Neuronal stem cell (in vitro differentiated cells): Measurements from ENCODE around the gene TMEM221.

Experiments
- DNase-seq: peaks from one replicate; pipeline ENCODE4 v3.0.0-alpha.2; 2013; ENCODE audit warnings: low spot score
- H2AFZ ChIP-seq: one replicate; pipeline ENCODE4 v1.6.1; 2013; ENCODE audit warnings: mild to moderate bottlenecking, low read length, inconsistent platforms
- H2AK5ac ChIP-seq: 2 replicates; pipeline ENCODE4 v1.6.1; 2013; ENCODE audit warnings: low read depth, mild to moderate bottlenecking, inconsistent platforms, low read length, moderate library complexity, mixed read lengths
- H2BK120ac ChIP-seq: 2 replicates; pipeline ENCODE4 v1.6.1; 2013; ENCODE audit warnings: low read depth, mild to moderate bottlenecking, inconsistent platforms, low read length, moderate library complexity, mixed read lengths
- H2BK12ac ChIP-seq: one replicate; pipeline ENCODE4 v1.6.1; 2013; ENCODE audit warnings: low read length, inconsistent platforms
- H2BK15ac ChIP-seq: 2 replicates; pipeline ENCODE4 v1.6.1; 2013; ENCODE audit warnings: mild to moderate bottlenecking, low read length, inconsistent platforms, mixed read lengths
- H2BK5ac ChIP-seq: one replicate; pipeline ENCODE4 v1.6.1; 2013; ENCODE audit warnings: inconsistent platforms, mild to moderate bottlenecking, low read length, moderate library complexity
- H3K14ac ChIP-seq: one replicate; pipeline ENCODE4 v1.6.1; 2013; ENCODE audit warnings: low read length, inconsistent platforms
- H3K18ac ChIP-seq: 2 replicates; pipeline ENCODE4 v1.6.1; 2013; ENCODE audit warnings: low read length, inconsistent platforms
- H3K23ac ChIP-seq: 2 replicates; pipeline ENCODE4 v1.6.1; 2013; ENCODE audit warnings: low read depth, mild to moderate bottlenecking, mixed read lengths, low read length, inconsistent platforms; ENCODE audit not compliant: poor library complexity
- H3K27ac ChIP-seq: replicated peaks from 3 replicates; pipeline ENCODE4 v1.5.1; 2013; ENCODE audit warnings: low read length, inconsistent platforms
- H3K27me3 ChIP-seq, 3 experiments: 2 replicates each; pipeline ENCODE4 v1.6.1; 2013; ENCODE audit warnings: low read length in 3 of 3, mild to moderate bottlenecking in 2 of 3, inconsistent platforms in 1 of 3, low read depth in 1 of 3, mixed read lengths in 1 of 3, moderate library complexity in 1 of 3; ENCODE audit not compliant: control insufficient read depth in 3 of 3, insufficient read depth in 3 of 3
- H3K36me3 ChIP-seq, 2 donors: replicated peaks in 1 of 2; 2 replicates each; pipeline ENCODE4 v1.6.1; 2013; ENCODE audit warnings: low read length in 2 of 2; ENCODE audit not compliant: control insufficient read depth in 2 of 2, insufficient read depth in 2 of 2
- H3K4ac ChIP-seq: 2 replicates; pipeline ENCODE4 v1.6.1; 2013; ENCODE audit warnings: inconsistent platforms, mild to moderate bottlenecking, low read length, moderate library complexity
- H3K4me1 ChIP-seq, 2 donors: 1 replicate in 1 of 2; 2 replicates in 1 of 2; pipeline ENCODE4 v1.6.1; 2013; ENCODE audit warnings: low read length in 2 of 2, low read depth in 1 of 2; ENCODE audit not compliant: control insufficient read depth in 2 of 2, insufficient read depth in 1 of 2
- H3K4me2 ChIP-seq: one replicate; pipeline ENCODE4 v1.6.1; 2013; ENCODE audit warnings: mild to moderate bottlenecking, low read length, inconsistent platforms; ENCODE audit not compliant: insufficient read depth, poor library complexity, severe bottlenecking
- H3K4me3 ChIP-seq, 2 donors: 2 replicates each; pipeline ENCODE4 v1.5.1; 2013; ENCODE audit warnings: low read length in 2 of 2, mild to moderate bottlenecking in 2 of 2, inconsistent platforms in 1 of 2, moderate library complexity in 1 of 2
- H3K79me1 ChIP-seq: one replicate; pipeline ENCODE4 v1.6.1; 2013; ENCODE audit warnings: low read depth, mild to moderate bottlenecking, inconsistent platforms, low read length, moderate library complexity
- H3K9ac ChIP-seq: one replicate; pipeline ENCODE4 v1.6.1; 2013; ENCODE audit warnings: mild to moderate bottlenecking, low read depth, low read length, inconsistent platforms; ENCODE audit not compliant: poor library complexity
- H3K9me3 ChIP-seq, 2 donors: replicated peaks in 1 of 2; 2 replicates each; pipeline versions ENCODE3 to v1.6.1; 2013; ENCODE audit warnings: low read length in 2 of 2, mild to moderate bottlenecking in 2 of 2, inconsistent platforms in 1 of 2, low read depth in 1 of 2, mixed read lengths in 1 of 2, moderate library complexity in 1 of 2; ENCODE audit not compliant: control insufficient read depth in 2 of 2, insufficient read depth in 1 of 2
- H4K8ac ChIP-seq: one replicate; pipeline ENCODE4 v1.6.1; 2013; ENCODE audit warnings: low read depth, mild to moderate bottlenecking, inconsistent platforms, low read length, moderate library complexity
- H4K91ac ChIP-seq: one replicate; pipeline ENCODE4 v1.6.1; 2013; ENCODE audit warnings: low read length, low read depth, mild to moderate bottlenecking, inconsistent platforms; ENCODE audit not compliant: poor library complexity
- WGBS, 2 donors: extraction: QIAGEN DNeasy Blood & Tissue Kit; methylation state at CpG; one replicate each; pipeline ENCODE4 v1.1.7; 2013; ENCODE audit warnings: missing lambda C conversion rate in 2 of 2, mixed read lengths in 1 of 2; ENCODE audit not compliant: insufficient read length in 2 of 2, insufficient replicate concordance in 1 of 2; ENCODE audit errors: extremely low coverage in 2 of 2; 5-methylcytosine and 5-hydroxymethylcytosine counted together

The TMEM221 gene

GRCh38 chr19:17484520-17485185 is 36.2 kb upstream of the TMEM221 start:
- Histone ChIP-seq H3K23ac (no peak overlapping the region), H3K27ac (no peak overlapping the region), H2BK120ac (no peak overlapping the region), H3K4ac (no peak overlapping the region), H2BK12ac (no peak overlapping the region), H2BK5ac (no peak overlapping the region), H3K4me1 (peaks cover 3 to 7% of the 10 kb centered on the region in 2 donors), H2AK5ac (no peak overlapping the region), H3K14ac (no peak overlapping the region), H3K79me1 (no peaks in the 10 kb centered on the region), H3K9me3 (no peaks in the 10 kb centered on the region), H3K4me3 (no peak overlapping the region), H3K18ac (no peak overlapping the region), H4K8ac (no peak overlapping the region), H2AFZ (no peak overlapping the region), H4K91ac (no peak overlapping the region), H3K9ac (no peak overlapping the region), H3K27me3 (no peaks in the 10 kb centered on the region), H3K4me2 (no peak overlapping the region), H3K36me3 (peaks cover 0 to 4% of the 10 kb centered on the region in 2 donors), H2BK15ac (no peak overlapping the region)
- 100% methylated on average over 1 to 2 of the region's 6 CpGs for WGBS, 2 donors
- DNase-seq, result no peak

- WGBS, 2 donors, result no CpG with 5 or more reads among the region's 10 CpGs
- no peak overlapping the region for H3K14ac ChIP-seq
- H4K8ac ChIP-seq, result no peak overlapping the region
- H3K18ac ChIP-seq, result no peak overlapping the region
- no peak overlapping the region for H3K4ac ChIP-seq
- H3K27ac ChIP-seq, result no peak overlapping the region
- H3K23ac ChIP-seq, result no peak overlapping the region
- H3K4me2 ChIP-seq, result no peak overlapping the region
- H3K36me3 ChIP-seq, result no peaks in the 10 kb centered on the region
- H3K4me3 ChIP-seq, result no peak overlapping the region
- no peak overlapping the region for H2BK15ac ChIP-seq
- no peaks in the 10 kb centered on the region for H3K79me1 ChIP-seq
- peaks cover 5 to 6% of the 10 kb centered on the region in 2 donors for H3K4me1 ChIP-seq
- no peak overlapping the region for H2BK12ac ChIP-seq
- H2BK120ac ChIP-seq, result no peak overlapping the region
- no peak overlapping the region for H4K91ac ChIP-seq
- no peak overlapping the region for H2BK5ac ChIP-seq
- no peaks in the 10 kb centered on the region for H3K9me3 ChIP-seq
- DNase-seq, result no peak
- H2AFZ ChIP-seq, result no peak overlapping the region
- no peak overlapping the region for H2AK5ac ChIP-seq
- no peak overlapping the region for H3K9ac ChIP-seq
- no peaks in the 10 kb centered on the region for H3K27me3 ChIP-seq
Observed at GRCh38 chr19:17483605-17484002, 35.1 kb upstream of the TMEM221 start.

- H3K4ac ChIP-seq, result no peak overlapping the region
- no peak overlapping the region for H3K23ac ChIP-seq
- H2BK12ac ChIP-seq, result no peak overlapping the region
- no peaks in the 10 kb centered on the region for H3K36me3 ChIP-seq
- no peak overlapping the region for H3K4me3 ChIP-seq
- WGBS, 2 donors, result 100% methylated on average over 1 of the region's 3 CpGs
- no peak for DNase-seq
- no peaks in the 10 kb centered on the region for H3K9me3 ChIP-seq
- no peak overlapping the region for H3K4me2 ChIP-seq
- no peak overlapping the region for H2BK15ac ChIP-seq
- no peak overlapping the region for H2AFZ ChIP-seq
- H2AK5ac ChIP-seq, result no peak overlapping the region
- H3K27me3 ChIP-seq, result no peaks in the 10 kb centered on the region
- H4K91ac ChIP-seq, result no peak overlapping the region
- H3K14ac ChIP-seq, result no peak overlapping the region
- H2BK5ac ChIP-seq, result no peak overlapping the region
- H4K8ac ChIP-seq, result no peak overlapping the region
- H3K79me1 ChIP-seq, result no peaks in the 10 kb centered on the region
- H3K9ac ChIP-seq, result no peak overlapping the region
- no peak overlapping the region for H3K18ac ChIP-seq
- no peak overlapping the region for H2BK120ac ChIP-seq
- H3K4me1 ChIP-seq, result peaks cover 2 to 5% of the 10 kb centered on the region in 2 donors
- no peak overlapping the region for H3K27ac ChIP-seq
Observed at GRCh38 chr19:17482877-17483604, 34.6 kb upstream of the TMEM221 start.

- Histone ChIP-seq H2AK5ac (no peak overlapping the region), H3K27me3 (no peaks in the 10 kb centered on the region), H3K27ac (no peak overlapping the region), H2AFZ (no peak overlapping the region), H3K4ac (no peak overlapping the region), H3K9me3 (no peaks in the 10 kb centered on the region), H3K4me1 (peaks cover 2 to 5% of the 10 kb centered on the region in 2 donors), H2BK15ac (no peak overlapping the region), H4K8ac (no peak overlapping the region), H2BK12ac (no peak overlapping the region), H4K91ac (no peak overlapping the region), H2BK5ac (no peak overlapping the region), H3K9ac (no peak overlapping the region), H3K4me3 (no peak overlapping the region), H3K36me3 (no peaks in the 10 kb centered on the region), H2BK120ac (no peak overlapping the region), H3K18ac (peak overlapping the region; percentile 31), H3K14ac (no peak overlapping the region), H3K79me1 (no peaks in the 10 kb centered on the region), H3K4me2 (no peak overlapping the region), H3K23ac (no peak overlapping the region)
- no peak for DNase-seq
- WGBS, 2 donors, result no CpG with 5 or more reads among the region's 13 CpGs
Observed at GRCh38 chr19:17481986-17482385, 33.5 kb upstream of the TMEM221 start.
